GM21737 (cell line): ENCODE results near the gene SIRPD.
"Not testable (repeated sequence)": the region's sequence is repeated elsewhere in the genome, so short reads cannot be mapped to it uniquely, and the experiment has no call there.

Source experiments
- ATAC-seq: cut with Tn5 transposase; IDR thresholded peaks from one replicate; pipeline ENCODE4 v1.9.1; 2021; ENCODE audit warnings: mild to moderate bottlenecking, moderate library complexity; ENCODE audit not compliant: unreplicated experiment

Gene SIRPD

GRCh38 chr20:1497371-1497770 is 60.1 kb downstream of the SIRPD start:
- not testable (repeated sequence) for ATAC-seq

- ATAC-seq, result no peak
Measured at GRCh38 chr20:1496930-1497329, 60.6 kb downstream of the SIRPD start.

GRCh38 chr20:1494436-1494835 is 63.1 kb downstream of the SIRPD start:
- no peak for ATAC-seq

GRCh38 chr20:1493536-1493935 is 64.0 kb downstream of the SIRPD start:
- ATAC-seq, result no peak

GRCh38 chr20:1491860-1492642 is 65.5 kb downstream of the SIRPD start:
- ATAC-seq, result no peak

- ATAC-seq, result no peak
Measured at GRCh38 chr20:1491281-1491840, 66.1 kb downstream of the SIRPD start, which contains the start of gene SIRPB2. Gene SIRPB2 (minus strand): TSS chr20:1491420. CDS start chr20:1491359, 61 bp downstream.

GRCh38 chr20:1490643-1491195 is 66.8 kb downstream of the SIRPD start:
- ATAC-seq, result no peak

GRCh38 chr20:1489764-1490436 is 67.6 kb downstream of the SIRPD start:
- no peak for ATAC-seq

GRCh38 chr20:1489325-1489724 is 68.2 kb downstream of the SIRPD start:
- no peak for ATAC-seq

- no peak for ATAC-seq
Measured at GRCh38 chr20:1486566-1486965, 70.9 kb downstream of the SIRPD start.

- ATAC-seq, result no peak
Measured at GRCh38 chr20:1484438-1485116, 72.9 kb downstream of the SIRPD start.
